DMS114 treated with DMSO at 0.1 percent for 48 hours (cell line): Measurements from ENCODE around the gene UBA52.
A peak's percentile ranks its signal among the peaks of the same experiment; 100 is the strongest.
"Not testable (repeated sequence)": the region's sequence is repeated elsewhere in the genome, so short reads cannot be mapped to it uniquely, and the experiment has no call there.

Experiments
- DNase-seq: peaks from one replicate; lab custom pipeline; 2025; ENCODE audit not compliant: unreplicated experiment; lab: John Stamatoyannopoulos, UW

UBA52 gene

DNA sequence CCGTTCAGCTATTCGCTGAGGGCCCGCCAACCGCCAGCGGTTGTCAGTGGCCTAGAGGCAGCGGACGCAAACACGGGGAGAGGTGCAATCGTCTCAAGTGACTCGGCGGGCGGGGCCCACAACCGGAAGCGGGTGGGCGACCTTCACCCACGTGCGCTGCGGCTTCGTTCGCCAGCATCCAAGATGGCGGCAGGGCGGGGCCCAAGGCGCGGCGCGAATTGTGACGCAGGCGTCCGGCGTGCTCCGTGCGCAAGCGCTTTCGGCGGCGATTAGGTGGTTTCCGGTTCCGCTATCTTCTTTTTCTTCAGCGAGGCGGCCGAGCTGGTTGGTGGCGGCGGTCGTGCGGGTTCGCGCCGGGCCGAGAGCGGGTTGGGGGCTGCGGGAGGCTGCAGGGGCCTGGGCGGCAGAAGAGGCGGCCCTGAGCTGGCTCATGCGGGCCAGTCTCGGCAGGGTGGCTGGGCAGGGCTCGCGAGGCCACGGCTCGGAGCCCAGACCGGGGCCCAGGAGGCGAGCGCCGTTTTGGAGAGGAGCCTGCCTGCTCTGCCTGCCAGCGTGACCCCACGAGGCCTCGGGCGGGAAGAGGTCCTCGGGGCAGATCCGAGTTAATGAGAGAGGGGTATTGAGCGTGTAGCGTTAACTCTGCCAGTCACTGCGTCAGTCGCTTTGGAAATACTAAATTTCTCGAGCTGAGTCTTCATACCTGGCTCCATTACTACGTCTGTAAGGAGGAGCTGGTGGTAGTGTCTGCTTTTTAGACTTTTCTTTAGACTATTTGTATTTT, at the start of gene UBA52:
TSS of gene UBA52 (plus strand) at position 294 of the 781 bp plus-strand sequence. CDS start 1,444 bp downstream, outside the sequence.
- DNase-seq, result peak; percentile 96

DNA sequence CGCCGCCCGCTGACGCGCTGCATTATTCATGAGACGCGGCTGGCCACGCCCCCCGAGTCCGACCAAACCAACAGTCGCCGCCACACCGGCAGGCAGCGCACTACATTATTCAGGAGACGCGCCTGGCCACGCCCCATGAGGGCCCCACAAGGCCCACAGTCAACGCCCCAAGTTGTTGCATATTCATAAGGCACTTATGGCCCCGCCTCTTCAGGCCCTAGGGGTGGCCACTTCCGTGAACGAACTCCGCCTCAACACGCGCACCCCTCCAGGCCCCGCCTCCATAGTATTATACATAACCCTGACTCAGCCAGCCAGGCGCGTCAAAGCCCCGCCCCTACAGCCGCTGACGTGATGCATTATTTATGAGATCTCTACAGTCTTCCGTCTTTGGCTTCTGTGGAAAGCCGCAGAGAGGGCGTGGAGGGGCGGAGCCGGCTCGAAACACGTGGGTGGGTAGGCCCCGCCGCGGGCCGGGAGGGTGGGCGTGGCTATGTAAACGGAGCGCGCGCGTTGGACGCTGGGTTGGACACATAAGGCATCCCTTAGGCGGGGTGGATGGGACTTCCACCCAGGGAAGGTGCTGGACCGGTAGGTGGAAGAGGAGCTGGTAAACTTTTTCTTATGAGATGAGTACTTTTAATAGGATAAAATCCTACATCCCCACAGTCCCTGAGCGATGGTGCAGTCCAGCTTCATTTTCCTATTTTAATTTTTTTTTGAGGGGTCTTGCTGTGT, 49.4 kb upstream of the UBA52 start:
- DNase-seq, result peak; percentile 100

DNA sequence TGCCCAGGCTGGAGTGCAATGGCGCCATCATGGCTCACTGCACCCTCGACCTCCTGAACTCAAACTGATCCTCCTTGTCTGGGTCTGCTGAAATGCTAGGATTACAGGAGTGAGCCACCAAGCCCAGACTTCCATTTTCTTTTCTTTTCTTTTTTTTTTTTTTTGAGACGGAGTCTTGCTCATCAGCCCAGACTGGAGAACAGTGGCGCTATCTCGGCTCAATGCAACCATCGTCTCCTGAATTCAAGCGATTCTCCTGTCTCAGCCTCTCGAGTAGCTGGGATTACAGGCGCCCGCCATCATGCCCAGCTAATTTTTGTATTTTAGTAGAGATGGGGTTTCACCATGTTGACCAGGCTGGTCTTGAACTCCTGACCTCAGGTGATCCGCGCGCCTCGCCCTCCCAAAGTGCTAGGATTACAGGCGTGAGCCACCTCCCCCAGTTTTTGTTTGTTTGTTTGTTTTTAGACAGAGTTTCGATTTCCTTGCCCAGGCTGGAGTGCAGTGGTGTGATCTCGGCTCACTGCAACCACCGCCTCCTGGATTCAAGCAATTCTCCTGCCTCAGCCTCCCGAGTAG, 48.7 kb upstream of the UBA52 start:
- DNase-seq, result not testable (repeated sequence)

DNA sequence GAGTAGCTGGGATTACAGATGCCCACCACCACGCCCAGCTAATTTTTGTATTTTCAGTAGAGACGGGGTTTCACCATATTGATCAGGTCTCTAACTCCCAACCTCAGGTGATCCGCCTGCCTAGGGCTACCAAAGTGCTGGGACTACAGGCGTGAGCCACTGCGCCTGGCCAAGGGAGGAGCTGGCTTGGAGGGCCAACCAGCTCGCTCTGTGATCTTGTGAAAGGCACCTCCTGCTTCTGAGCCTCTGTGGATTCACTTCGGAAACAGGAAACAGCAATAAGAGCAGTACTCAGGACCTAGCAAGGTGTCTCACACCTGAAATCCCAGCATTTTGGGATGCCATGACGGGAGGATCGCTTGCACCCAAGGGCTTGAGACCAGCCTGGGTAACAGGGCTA, 47.8 kb upstream of the UBA52 start:
- DNase-seq, result no peak

DNA sequence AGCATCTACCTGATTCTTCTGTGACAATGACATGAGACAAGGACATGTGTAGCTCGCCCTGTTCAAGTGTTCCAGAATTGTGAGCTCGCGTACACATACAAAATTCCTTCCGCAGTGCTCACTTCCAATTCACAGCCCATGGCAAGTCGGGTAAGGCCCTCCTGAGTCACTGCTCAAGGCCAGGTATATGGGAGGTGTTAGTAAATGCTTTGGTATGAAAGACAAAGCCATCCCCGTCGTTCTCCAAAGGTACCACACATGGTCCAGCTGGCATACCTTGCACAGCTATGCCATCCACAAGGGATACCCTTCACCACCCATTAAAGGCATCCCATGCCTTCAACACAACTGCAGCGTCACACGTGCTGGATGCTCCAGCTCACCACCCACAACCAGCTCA, 45.3 kb upstream of the UBA52 start:
- DNase-seq, result no peak

DNA sequence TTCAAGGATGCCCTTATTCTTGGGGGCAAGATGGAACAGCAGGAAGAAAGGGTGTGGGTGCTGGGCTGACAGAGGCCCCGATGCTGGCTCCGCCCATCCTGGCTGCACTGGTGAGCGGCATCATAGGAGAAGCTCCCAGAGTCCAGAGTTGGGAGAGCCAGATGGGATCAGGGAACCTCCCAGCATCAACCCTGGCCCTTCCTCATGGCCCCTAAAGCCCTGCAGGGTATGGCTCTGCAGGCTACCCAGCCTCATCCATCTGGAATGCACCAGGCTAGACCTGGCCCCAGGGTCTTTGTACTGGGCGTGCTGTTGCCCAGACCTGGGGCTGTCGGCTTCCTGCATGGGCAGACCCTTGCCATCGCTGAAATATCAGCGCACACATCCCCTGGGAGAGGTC, 41.9 kb upstream of the UBA52 start:
- DNase-seq, result no peak

DNA sequence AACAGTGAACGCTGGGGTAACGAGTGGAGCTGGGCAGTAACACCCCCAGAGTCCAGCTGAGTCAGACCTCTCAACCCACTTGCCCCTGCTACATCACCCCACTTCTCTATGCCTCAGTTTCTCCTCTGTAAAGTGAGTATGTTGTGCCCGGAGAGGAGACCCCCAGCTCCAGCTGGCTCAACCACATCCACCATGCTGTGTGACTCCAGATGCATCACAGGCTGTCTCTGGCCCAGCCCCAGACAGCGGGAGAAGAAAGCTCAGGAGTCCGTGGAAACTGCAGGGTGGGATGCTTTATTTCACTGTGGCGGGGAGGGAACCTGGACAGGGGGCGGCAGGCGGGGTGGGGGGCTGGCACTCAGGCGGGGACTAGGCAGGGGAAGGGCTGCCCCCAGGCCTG, 40.2 kb upstream of the UBA52 start:
- no peak for DNase-seq

DNA sequence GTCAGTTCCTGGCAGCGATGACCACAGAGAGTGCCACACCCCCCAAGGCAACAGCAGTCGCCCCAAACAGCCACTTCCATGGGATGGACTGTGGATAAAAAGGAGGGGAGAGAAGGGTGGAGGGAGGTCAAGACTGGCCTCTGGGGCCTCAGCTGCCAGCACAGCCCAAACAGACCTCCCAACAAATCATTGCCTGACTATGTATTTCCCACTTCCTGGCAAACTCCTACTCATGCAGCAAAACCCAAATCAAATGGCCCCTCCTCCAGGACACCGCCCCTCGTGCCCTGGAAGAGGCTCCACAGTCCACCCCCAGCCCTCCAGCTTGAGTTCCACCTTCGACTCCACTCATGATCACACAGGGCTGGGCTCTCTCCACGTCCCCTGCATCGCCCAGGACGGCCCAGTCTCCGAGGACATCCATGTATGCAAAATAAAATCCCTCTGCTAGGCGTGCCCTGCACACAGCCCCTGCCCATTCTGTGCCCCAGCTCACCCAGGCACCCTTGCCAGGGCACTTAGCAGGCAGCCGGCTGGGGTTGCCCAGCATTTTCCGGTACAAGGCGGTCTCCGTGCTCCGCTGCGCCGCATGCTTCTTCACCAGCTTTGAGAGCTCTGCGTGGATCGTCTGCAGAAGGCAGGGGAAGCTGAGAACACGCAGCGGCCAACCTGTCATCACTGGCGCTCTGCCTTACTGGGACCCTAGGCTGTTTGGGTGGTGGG, 39.3 kb upstream of the UBA52 start:
- no peak for DNase-seq

DNA sequence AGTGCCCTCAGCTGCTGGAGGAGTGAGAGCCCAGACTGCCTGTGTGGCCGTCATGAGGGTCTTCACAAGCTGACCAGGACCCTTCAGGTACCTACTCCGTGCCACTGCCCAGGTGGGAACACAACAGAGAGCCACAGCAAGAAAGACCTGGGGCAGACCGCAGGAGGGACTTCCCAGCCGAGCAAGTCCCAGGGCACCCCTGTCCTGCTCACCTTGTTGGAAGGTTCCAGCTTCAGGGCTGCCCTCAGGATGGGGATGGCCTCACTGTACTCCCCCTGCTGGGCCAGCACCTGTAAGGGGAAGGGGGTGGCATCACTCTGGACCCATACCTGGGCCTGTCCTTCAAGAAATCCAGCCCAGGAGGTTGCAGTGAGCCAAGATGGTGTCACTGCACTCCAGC, 38.6 kb upstream of the UBA52 start:
- DNase-seq, result no peak

DNA sequence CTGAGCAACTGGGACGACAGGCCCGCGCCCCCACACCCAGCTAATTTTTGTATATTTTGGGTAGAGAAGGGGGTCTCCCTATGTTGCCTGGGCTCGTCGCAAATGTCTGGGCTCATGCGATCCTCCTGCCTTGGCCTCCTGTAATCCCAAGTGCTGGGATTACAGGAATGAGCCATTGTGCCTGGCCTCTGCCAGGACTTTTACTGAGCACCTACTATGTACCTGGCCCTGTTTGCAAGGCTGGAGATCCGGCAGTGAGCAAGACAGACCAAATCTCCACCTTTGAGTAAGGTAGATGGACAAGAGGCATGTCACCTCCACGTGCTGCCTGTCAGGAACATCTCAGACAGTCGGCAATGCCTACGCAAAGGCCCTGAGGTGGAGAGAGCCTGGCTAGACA, 35.2 kb upstream of the UBA52 start:
- DNase-seq, result no peak

DNA sequence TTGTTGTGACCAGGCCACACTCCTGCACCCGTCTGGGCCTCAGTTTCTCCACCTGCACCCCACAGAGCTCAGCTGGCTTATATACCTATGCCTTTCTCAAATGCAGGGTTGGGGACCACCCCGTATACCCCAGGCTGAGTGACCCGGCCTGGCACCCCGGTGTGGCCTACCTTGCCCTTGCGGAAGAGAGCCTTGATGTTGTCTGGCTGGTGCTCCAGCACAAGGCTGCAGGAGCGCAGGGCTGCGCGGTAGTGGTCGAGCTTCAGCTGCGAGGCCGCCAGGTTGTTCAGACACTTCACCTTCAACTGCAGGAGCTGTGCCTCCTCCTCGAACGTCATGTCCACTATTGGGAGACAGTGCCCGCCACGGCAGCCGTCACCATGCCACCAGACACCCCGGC, 34.2 kb upstream of the UBA52 start:
- DNase-seq, result no peak

DNA sequence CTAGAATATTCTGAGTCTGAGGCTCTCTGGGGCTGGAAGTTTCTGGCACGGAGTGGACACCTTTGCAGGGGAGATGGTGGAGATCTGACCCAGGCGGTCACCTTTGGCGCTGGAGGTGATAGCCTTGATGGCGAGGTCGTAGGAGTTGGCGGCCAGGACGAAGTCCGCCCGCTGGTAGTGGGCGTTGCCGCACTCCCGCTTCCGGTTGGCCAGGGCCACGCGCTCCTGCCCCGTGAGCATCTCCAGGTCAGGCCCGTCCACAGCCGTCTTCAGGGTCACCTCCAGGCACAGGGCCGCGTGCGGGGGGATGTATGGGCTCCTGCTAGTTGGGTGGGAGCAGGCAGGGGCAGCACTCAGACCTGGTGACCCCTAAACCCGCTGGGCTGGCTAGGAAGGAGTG, 33.5 kb upstream of the UBA52 start:
- no peak for DNase-seq

DNA sequence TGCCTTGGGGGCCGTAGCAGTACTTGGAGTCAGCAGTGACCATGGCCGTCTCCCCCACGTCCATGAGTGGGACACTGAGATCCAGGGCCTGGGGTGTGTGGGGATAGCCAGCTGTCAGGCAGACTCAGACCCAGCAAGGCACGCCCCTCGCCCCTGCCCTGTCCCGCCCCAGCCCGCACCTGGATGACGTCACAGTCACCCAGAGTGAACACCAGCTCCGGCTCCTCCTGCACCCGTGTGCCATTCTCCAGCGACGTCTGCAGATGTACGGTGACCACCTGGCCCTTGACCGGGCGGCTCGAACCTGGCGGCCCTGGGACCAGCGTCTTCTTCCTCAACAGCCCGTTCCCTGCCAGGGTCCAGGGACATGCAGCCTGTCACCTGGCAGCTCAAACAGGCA, 32.3 kb upstream of the UBA52 start:
- DNase-seq, result no peak

DNA sequence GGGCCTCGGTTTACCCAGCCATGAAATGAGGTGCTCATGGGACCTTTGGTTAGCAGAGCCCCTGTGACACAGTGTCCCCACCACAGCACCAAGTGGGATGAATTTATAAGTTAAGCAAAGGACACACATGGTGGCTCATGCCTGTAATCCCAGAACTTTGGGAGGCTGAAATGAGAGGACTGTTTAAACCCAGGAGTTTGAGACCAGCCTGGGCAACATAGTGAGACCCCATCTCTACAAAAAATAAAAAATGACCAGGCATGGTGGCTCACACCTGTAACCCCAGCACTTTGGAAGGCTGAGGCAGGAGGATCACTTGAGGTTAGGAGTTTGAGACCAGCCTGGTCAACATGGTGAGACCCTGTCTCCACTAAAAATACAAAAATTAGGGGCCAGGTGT, 31.5 kb upstream of the UBA52 start:
- DNase-seq, result not testable (repeated sequence)

DNA sequence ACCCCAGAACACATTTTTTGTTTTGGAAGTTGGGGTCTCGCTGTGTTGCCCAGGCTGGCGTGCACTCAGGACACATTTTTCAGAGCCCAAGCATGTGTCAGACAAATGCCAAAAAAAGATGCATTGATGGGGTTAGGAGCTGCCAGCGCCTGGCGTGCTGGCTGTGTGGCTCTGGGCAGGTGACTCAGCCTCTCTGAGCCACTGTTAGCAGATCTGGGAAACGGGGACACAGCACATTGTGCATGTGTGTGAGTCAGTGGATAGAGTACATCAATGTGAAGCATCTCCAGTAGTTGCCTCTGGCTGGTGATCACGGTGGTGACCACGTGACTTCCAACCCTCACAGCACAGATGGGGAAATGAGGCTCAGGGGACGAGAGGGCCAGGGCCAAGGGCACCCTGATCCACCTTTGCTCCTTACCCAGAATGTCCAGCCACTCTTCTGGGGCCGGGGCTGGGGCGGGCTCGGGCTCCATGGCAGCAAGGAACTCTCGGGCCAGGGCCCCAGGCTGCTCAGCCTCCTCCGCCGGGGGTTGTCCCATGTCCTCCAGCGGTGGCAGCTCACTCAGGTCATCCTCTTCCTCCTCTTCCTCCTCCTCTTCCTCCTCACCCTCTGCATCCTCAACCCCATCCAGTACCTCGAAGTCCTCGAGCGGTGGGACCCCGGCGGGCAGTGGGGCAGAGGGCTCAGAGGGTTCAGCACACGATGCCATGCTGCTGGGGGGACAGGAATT, 30.2 kb upstream of the UBA52 start:
- no peak for DNase-seq

DNA sequence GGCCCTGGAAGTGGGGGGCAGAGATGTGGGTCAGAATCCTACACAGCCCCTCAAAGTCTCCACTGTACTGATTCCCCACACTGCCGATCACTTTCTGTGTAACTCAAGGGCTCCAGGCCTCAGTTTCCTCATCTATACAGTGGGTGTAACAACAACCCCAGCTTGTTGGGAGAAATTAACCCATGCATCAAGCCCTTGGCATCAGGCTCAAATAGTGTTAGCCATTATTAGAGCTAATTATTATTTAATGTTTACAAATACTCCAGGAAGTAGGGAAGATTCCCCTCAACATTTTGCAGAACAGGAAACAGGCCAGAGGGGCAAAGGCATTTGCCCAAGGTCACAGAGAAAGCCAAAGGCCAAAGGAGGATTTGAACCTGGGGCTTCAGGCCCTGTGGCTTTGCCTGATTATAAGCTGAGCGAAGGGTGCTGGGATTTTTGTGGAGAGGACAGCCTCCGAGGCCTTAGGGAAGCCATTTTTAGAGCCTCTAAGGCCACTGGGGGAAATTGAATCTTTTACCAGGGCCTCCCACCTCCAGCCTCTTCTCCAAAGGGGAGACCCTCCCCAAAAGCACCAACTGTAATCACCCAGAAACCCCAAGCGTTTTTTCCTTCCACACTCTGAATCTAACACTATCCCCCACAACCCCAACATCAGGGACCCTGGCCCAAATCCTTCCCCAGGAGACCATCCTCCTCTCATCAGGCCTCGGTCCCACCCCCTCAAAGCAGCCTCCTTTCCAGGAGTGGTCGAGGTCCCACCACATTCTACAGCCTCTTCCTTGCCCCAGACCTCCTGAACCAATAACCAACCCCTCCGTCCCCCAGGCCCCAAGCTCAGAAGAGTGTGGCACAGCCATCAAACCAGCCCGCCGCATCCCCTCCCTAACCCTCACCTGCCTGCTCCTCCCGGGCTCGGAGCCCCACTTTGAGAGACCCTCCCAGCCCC, 29.4 kb upstream of the UBA52 start:
- DNase-seq, result no peak

DNA sequence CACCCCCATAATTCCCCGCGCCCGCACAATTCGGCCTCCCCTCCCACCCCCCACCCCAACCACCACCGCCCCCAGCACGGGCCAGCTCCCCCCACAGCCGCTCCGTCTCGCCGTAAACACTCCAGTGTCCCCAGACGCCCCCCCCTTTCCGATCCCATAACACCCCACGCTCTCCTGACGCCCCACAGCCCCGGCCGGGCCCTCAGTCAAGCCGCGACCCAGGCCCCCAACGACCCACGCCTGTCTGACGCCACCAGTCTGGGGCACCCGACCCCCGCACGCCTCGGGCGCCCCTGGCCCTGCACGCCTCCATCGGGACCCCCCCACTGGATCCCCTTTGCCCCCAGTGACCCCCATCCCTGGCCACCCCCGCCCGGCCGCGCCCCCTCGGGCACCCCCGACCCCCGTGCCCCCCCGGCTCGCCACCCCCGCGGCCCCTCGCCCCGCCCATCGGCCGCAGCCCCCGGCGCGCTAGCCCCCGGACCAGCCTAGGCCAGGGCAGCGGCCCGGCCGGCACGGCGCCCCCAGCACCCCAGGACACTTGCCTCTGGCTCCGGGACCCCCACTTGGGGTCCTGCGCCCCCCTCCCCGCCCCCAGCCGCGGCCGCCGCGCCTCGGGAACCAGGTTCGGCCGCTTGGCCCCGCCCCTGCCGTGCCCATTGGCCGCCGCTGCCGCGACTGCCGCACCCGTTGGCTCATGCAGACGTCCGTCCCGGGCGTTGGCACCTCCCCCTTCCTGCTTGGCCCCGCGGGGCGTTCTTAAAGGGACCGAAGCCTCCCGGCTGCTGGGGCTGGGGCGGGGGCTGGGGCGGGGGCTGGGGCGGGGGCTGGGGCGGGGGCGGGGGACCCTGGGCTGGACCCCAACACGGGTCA, 28.5 kb upstream of the UBA52 start, which contains the start of gene FKBP8:
TSS of gene FKBP8 (minus strand) at position 633 of the 873 bp plus-strand sequence. CDS start 1,603 bp downstream, outside the sequence.
- peak; percentile 78 for DNase-seq

DNA sequence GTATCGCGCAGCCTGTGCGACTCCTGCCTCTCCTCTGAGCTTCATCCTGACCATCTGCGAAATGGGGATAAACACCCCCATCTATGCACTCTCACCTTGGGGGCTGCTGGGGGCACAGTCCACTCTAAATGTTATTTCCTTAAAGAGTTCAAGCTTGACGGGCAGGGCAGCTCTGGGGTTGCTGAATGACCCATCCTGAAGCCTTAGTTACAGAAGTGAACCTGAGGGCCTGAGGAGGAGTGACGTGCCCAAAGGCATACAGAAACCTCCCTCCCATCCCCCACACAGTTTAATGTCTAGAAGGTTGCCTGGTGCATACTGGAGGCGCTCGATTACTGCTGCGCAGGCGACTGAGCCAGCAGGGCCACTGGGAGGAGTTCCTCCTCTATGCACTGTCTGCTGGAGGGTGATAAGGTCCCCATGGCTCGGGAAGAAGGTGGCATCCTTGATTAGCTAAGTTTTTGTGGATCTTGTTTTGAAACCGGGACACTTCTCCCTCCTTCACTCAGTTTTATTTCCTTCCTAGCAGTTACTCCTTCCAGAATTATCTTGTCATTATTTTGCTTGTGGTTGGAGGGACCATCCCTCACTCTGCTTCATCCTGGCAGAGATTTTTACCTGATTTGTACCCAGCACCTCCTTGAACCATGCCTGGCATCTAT, 27.7 kb upstream of the UBA52 start:
- DNase-seq, result peak; percentile 39
